HUES6 (cell line): ENCODE measurements around the gene LRIG1.

Source experiments
- H3K27ac ChIP-seq: 2 replicates; pipeline ENCODE4 v1.7.0; 2013; ENCODE audit warnings: low read depth, mild to moderate bottlenecking, low read length, inconsistent platforms
- H3K27me3 ChIP-seq: 2 replicates; pipeline ENCODE4 v1.6.1; 2013; ENCODE audit warnings: low read length; ENCODE audit not compliant: control insufficient read depth, insufficient read depth
- H3K36me3 ChIP-seq: 2 replicates; pipeline ENCODE4 v1.6.1; 2013; ENCODE audit warnings: low read length; ENCODE audit not compliant: control insufficient read depth, insufficient read depth
- H3K4me1 ChIP-seq: 2 replicates; pipeline ENCODE4 v1.6.1; 2013; ENCODE audit warnings: low read length; ENCODE audit not compliant: control insufficient read depth, insufficient read depth
- H3K4me3 ChIP-seq: 2 replicates; pipeline ENCODE4 v1.5.1; 2013; ENCODE audit warnings: low read depth, low read length
- H3K9ac ChIP-seq: one replicate; pipeline ENCODE4 v1.6.1; 2013; ENCODE audit warnings: mild to moderate bottlenecking, low read length
- H3K9me3 ChIP-seq: 2 replicates; pipeline ENCODE4 v1.6.1; 2013; ENCODE audit warnings: low read depth, low read length; ENCODE audit not compliant: control insufficient read depth, insufficient read depth

LRIG1 gene

DNA sequence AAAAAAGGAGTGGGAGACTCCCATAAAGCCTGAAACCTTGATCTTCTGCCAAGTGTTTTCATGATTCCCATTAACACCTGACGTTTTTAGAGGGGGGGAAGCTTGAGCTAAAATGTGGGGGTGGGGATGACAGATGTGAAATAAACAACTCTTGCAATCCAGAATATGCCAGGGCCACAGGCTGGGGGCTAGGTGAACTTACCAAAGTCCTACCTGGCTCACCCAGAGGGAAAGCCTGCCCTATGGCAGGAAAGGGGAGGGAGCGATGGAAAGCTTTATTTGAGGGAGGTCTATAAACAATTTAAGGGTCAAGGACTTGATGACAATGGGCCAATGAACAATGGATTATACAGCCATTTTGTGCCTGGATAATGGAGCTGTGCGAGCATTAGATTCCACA, 108.3 kb downstream of the LRIG1 start:
- Histone ChIP-seq H3K27me3 (no peaks in the 10 kb centered on the region), H3K27ac (no peak overlapping the region), H3K4me3 (no peak overlapping the region), H3K36me3 (peaks cover 68% of the 10 kb centered on the region), H3K4me1 (no peaks in the 10 kb centered on the region), H3K9me3 (no peaks in the 10 kb centered on the region), H3K9ac (no peak overlapping the region)

DNA sequence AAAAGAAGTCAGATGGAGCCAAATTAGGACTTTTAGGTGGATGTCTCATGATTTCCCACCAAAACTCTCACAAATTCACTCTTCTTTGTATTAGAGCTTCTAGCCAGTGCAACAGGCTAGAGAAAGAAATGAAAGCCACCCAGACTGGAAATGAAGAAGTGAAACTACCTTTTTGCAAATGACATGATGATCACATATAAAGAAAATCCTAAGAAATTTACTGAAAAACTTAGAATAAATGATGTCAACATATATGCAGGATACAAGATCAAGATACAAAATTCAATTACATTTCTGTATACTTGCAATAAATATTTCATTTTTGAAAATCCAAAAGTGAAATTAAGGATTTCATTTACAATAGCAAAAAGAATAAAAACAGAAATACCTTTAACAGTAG, 110.8 kb downstream of the LRIG1 start:
- Histone ChIP-seq H3K9me3 (no peaks in the 10 kb centered on the region), H3K27me3 (no peaks in the 10 kb centered on the region), H3K9ac (no peak overlapping the region), H3K36me3 (peaks cover 68% of the 10 kb centered on the region), H3K4me1 (no peaks in the 10 kb centered on the region), H3K27ac (no peak overlapping the region), H3K4me3 (no peak overlapping the region)

DNA sequence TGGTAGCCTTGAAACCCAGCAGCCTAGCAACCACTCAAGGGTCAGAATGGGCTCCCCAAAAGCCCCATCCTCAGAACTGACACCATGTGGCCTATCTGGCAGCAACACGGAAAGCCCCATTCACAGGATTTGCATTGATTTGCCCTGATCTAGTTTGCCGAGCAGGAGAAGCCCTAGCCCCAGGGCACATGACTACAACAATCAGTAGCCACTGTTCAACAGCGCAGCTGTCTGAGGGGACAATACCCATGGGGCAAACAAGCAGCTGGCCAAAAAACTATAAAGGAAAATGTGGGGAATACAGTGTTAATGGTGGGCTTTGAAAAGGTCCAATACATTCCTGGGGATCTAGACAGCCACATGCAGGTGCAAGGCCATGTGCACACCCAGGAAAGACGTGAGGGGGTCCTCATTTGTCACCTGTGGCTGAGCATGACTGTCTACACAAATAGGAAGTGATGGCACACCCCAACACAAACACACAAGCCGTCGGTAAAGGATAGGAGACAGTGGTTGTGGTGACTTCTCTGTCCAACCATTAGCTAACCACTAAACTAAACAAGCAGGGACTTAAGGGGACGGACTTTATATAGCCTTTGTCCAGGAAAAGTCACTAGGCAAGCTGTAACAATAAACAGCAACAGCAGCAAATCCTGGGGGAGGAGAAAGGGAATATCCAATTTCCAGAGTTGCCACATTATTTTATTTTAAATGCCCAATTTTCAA, 113.7 kb downstream of the LRIG1 start:
- no peak overlapping the region for H3K9ac ChIP-seq
- H3K27ac ChIP-seq = no peak overlapping the region
- no peak overlapping the region for H3K4me3 ChIP-seq

DNA sequence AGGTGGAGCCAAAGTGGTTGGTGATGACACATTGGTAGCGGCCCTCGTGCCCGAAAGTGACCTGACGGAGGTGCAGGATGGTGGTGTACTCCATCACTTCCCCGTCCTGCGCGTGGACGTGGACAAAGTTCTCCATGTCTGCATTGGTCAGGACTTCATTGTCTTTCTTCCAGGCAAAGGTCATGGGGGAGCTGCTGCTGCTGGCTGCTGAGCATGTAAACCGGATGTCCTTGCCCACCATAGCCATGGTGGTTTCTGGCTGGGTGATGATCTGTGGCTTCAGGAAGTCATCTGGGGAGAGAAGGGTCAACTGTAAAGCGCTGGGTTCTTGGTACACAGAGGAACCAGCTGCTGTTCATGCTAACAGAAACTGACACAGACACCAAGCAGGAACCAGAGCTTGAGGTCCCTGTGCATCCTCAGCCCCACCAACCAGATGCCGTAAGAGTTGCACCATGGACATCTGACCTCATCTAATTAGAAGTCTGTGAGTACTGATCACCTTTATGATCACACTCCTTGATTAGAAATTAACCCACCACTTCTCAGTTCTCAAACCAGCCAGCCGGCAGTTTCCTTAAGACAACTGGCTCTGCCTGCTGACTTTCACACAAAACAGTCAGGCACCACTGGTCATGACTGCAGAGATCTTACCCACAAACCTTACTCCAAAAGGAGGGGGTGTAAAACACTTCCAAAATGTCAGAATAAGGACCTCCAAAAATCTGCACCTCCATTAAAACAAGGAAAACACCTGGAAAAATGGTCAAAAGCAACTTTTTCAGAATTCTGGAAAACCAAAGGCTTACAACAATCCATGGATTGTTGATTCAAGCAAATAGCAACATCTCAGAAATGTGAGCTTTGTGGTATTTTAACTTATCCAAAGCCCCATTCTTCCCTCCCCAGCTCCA, 114.6 kb downstream of the LRIG1 start:
- Histone ChIP-seq H3K36me3 (peaks cover 70% of the 10 kb centered on the region), H3K27me3 (no peaks in the 10 kb centered on the region), H3K9ac (no peak overlapping the region), H3K4me1 (no peaks in the 10 kb centered on the region), H3K27ac (no peak overlapping the region), H3K9me3 (no peaks in the 10 kb centered on the region), H3K4me3 (no peak overlapping the region)

More for the DNA sequence above, 113.7 kb downstream of the LRIG1 start:
- Histone ChIP-seq H3K4me1 (no peaks in the 10 kb centered on the region), H3K27me3 (no peaks in the 10 kb centered on the region), H3K9me3 (no peaks in the 10 kb centered on the region), H3K36me3 (peaks cover 68% of the 10 kb centered on the region)

DNA sequence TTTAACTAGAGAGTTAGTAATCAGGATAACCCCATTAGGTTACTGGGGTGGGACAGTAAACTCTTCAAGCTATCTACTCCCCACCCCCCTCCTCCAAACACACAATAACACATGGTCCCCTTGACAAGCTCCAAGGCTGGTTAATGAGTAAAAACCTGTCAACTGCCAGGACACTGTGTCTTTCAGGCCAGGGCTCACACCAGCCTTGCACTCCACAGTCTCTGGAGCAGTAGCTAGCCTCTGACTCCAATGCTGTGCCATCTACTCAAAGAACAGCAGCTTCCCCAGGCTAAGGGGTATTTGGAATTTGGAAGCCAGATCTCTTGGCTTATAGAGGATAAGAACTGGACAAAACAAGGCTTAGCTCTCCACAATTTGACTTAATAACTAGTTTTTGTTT, 115.8 kb downstream of the LRIG1 start:
- H3K36me3 ChIP-seq = peaks cover 78% of the 10 kb centered on the region

DNA sequence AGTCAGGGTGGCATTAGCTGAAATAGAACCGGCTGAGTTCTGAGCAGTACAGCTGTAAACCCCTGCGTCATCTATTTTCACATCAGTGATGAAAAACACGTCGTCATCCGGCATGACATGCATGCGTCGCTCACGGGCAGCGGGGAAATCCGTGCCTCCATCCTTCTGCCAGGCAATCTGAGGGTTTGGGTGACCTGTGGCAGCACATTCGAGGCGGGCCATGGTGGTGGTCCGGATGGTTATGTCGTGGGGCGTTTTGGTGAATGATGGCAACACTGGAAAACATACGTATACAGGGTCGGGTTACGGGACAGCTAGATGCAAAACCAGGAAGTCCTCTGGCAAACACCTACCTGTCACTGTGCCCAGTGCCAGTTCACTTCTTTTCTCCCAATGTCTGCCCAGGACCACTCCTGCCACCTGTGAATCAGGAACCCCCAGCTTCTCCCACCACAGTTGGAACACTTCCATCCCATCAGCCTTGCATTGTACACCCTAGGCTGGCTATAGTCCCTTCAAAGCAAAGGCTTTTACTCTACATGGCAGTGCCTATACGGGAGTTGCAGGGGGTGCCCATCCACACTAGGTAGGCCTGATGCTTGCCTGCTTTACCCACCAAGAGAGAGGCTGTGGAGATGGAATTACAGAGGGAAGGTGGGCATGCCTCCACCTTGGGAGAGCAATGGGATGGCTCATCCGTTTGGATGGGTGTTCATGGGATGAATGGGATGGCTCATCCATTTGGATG, 116.7 kb downstream of the LRIG1 start:
- Histone ChIP-seq H3K4me3 (no peak overlapping the region), H3K9ac (no peak overlapping the region), H3K36me3 (peaks cover 87% of the 10 kb centered on the region), H3K9me3 (no peaks in the 10 kb centered on the region), H3K27me3 (no peaks in the 10 kb centered on the region), H3K27ac (no peak overlapping the region), H3K4me1 (no peaks in the 10 kb centered on the region)

More for the DNA sequence above, 115.8 kb downstream of the LRIG1 start:
- Histone ChIP-seq H3K9me3 (no peaks in the 10 kb centered on the region), H3K4me3 (no peak overlapping the region), H3K9ac (no peak overlapping the region), H3K27ac (no peak overlapping the region), H3K4me1 (no peaks in the 10 kb centered on the region), H3K27me3 (no peaks in the 10 kb centered on the region)

DNA sequence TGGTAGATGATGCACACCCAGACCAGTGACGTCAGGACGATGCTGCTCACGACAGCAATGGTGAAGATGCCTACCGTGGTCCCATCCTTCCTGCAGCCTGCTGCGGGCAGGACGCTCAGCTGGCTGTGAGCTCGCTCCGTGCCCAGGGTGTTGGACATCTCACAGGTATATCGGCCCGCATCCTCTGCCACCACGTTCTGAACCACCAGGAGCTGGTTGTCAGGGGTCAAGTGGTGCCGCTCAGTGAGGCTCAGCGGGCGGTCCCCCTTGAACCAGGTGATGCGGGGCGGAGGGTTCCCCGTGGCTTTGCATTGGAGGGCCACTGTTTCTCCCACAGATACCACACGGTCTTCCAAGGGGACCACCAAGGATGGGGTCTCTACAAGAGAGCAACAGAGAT, 117.8 kb downstream of the LRIG1 start:
- H3K27ac ChIP-seq = no peak overlapping the region
- H3K9me3 ChIP-seq = no peaks in the 10 kb centered on the region
- no peak overlapping the region for H3K4me3 ChIP-seq
- H3K4me1 ChIP-seq = no peaks in the 10 kb centered on the region
- H3K9ac ChIP-seq = no peak overlapping the region
- H3K27me3 ChIP-seq = no peaks in the 10 kb centered on the region
- peaks cover 94% of the 10 kb centered on the region for H3K36me3 ChIP-seq

DNA sequence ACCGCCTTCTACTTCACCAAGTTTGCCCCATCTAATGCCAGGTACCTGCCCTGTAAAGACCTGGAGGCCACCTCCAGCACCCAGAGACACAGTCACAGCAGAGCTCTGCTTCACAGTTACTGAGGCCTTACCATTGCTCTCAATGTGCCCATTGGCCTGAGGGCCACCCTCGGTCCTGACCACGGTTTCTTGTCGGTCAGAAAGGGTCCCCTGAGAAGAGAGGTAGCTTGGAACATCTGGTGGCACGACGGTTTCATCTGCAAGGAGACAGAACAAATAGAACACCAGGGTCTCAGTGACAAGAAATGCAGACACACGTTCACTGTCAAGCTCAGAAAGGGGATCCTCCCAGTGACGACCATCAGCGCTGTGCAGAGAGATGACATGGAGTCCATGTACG, 118.7 kb downstream of the LRIG1 start:
- Histone ChIP-seq H3K27ac (no peak overlapping the region), H3K4me1 (no peaks in the 10 kb centered on the region), H3K9ac (no peak overlapping the region), H3K27me3 (no peaks in the 10 kb centered on the region), H3K36me3 (peaks cover 100% of the 10 kb centered on the region), H3K4me3 (no peak overlapping the region), H3K9me3 (no peaks in the 10 kb centered on the region)

DNA sequence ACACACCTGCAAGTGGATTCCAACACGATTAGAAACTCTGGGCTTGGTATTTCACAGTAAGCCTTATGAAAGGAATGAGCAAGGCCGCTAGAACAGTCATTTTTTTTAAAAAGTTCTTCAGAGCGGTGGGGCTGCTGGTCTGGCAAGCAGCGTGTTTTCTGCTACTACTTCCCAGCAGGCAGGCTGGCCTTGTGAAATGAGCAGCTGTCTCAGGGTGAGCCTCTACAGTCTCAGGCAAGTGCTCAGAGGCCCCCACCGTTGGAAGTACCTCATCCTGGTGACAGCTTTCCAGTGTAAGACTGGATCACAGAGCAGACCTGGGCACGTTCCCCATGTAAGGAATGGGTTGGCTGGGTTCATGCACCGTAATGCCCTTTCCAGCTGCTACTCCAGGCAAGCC, 119.2 kb downstream of the LRIG1 start:
- Histone ChIP-seq H3K27me3 (no peaks in the 10 kb centered on the region), H3K36me3 (peaks cover 97% of the 10 kb centered on the region), H3K4me1 (no peaks in the 10 kb centered on the region), H3K4me3 (no peak overlapping the region), H3K9ac (no peak overlapping the region), H3K27ac (no peak overlapping the region), H3K9me3 (no peaks in the 10 kb centered on the region)

DNA sequence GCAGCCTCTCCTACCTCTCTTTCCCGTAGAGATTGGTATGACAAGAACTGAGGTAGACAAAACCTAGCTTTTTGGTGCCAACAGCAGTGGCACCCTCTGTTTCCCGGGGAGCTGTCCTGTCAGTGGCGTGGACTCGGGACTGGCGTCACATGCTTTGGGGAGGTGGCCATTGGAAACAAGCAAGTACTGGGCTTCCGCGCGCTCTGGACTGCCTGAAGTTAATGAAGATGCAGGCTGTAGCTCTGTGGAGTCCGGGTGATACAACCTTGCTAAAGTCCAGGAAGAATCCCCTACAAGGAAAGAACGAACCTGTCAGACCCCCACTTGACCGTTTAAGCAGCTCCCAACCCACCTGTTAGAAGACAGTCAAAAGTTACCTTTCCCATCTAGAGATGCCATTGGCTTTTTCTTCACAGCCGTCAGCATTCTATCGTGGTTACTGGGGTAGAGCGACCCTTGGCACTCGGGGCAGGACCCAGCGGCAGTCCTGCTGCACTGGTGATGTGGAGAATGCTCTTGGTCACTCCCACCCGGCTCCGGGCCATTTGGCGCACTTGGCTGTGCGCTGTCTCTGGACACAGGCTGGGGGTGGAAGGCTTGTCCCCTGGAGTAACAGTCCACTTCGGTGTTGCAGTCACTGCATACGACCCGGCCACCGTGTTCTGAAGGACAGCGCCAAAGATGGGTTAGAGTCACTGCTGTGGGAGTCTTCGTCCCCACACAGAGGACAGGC, 120.5 kb downstream of the LRIG1 start:
- Histone ChIP-seq H3K27ac (no peak overlapping the region), H3K4me1 (no peaks in the 10 kb centered on the region), H3K27me3 (no peaks in the 10 kb centered on the region), H3K36me3 (peaks cover 88% of the 10 kb centered on the region), H3K9ac (no peak overlapping the region), H3K4me3 (no peak overlapping the region), H3K9me3 (no peaks in the 10 kb centered on the region)
